GM12864 (cell line): Measurements from ENCODE around the gene COL10A1.

Source experiments
- DNase-seq: peaks from one replicate; pipeline ENCODE4 v3.0.0-alpha.2; 2011; ENCODE audit warnings: low read depth
- H3K4me3 ChIP-seq: 2 replicates; pipeline ENCODE4 v1.5.1; 2011; ENCODE audit warnings: mild to moderate bottlenecking, low read depth, low read length, control low read depth
- CTCF ChIP-seq: IDR thresholded peaks from 2 replicates; pipeline ENCODE4 v1.5.1; 2011; ENCODE audit warnings: low read depth, mild to moderate bottlenecking, moderate library complexity, low read length, control low read depth, inconsistent platforms; ENCODE audit errors: missing control alignments

The COL10A1 gene

GRCh38 chr6:116152620-116153019 is 26.7 kb upstream of the COL10A1 start:
- no peak for TF ChIP-seq CTCF
- DNase-seq = no peak
- no peak overlapping the region for H3K4me3 ChIP-seq

GRCh38 chr6:116145803-116146675 is 20.1 kb upstream of the COL10A1 start:
- TF ChIP-seq CTCF = no peak
- DNase-seq = no peak
- H3K4me3 ChIP-seq = no peak overlapping the region

- no peak for DNase-seq
- TF ChIP-seq CTCF = no peak
- H3K4me3 ChIP-seq = no peak overlapping the region
These were observed 18.7 kb upstream of the COL10A1 start for GRCh38 chr6:116144605-116145004.

GRCh38 chr6:116139917-116140316 is 14.0 kb upstream of the COL10A1 start:
- no peak overlapping the region for H3K4me3 ChIP-seq
- no peak for TF ChIP-seq CTCF
- DNase-seq = no peak

- no peak overlapping the region for H3K4me3 ChIP-seq
- no peak for DNase-seq
- no peak for TF ChIP-seq CTCF
These were observed 11.0 kb upstream of the COL10A1 start for GRCh38 chr6:116136933-116137340.

- TF ChIP-seq CTCF = no peak
- no peak for DNase-seq
- no peak overlapping the region for H3K4me3 ChIP-seq
These were observed 10.4 kb upstream of the COL10A1 start for GRCh38 chr6:116136373-116136772.

- no peak overlapping the region for H3K4me3 ChIP-seq
- no peak for DNase-seq
- no peak for TF ChIP-seq CTCF
These were observed 7.5 kb upstream of the COL10A1 start for GRCh38 chr6:116133453-116133852.
